GM12875 (cell line): ENCODE results near the gene DCUN1D3.

Source experiments
- H3K4me3 ChIP-seq: one replicate; pipeline ENCODE4 v1.5.1; 2011; ENCODE audit warnings: low read depth, low read length, control low read depth
- CTCF ChIP-seq: IDR thresholded peaks from 2 replicates; pipeline ENCODE4 v1.5.1; 2011; ENCODE audit warnings: low read depth, mild to moderate bottlenecking, control low read depth, inconsistent platforms, low read length, moderate library complexity, borderline replicate concordance; ENCODE audit not compliant: insufficient read depth

The DCUN1D3 gene

GRCh38 chr16:20918486-20919239 is 18.5 kb upstream of the DCUN1D3 start:
- H3K4me3 ChIP-seq = no peak overlapping the region
- TF ChIP-seq CTCF = no peak

- no peak overlapping the region for H3K4me3 ChIP-seq
- no peak for TF ChIP-seq CTCF
These were observed 16.8 kb upstream of the DCUN1D3 start for GRCh38 chr16:20916942-20917341.

GRCh38 chr16:20916289-20916688 is 16.1 kb upstream of the DCUN1D3 start:
- no peak overlapping the region for H3K4me3 ChIP-seq
- TF ChIP-seq CTCF = no peak

GRCh38 chr16:20911361-20911760 is 11.2 kb upstream of the DCUN1D3 start:
- no peak for TF ChIP-seq CTCF
- H3K4me3 ChIP-seq = no peak overlapping the region

GRCh38 chr16:20910781-20911321 is 10.7 kb upstream of the DCUN1D3 start:
- H3K4me3 ChIP-seq = no peak overlapping the region
- no peak for TF ChIP-seq CTCF

GRCh38 chr16:20906341-20907255 is 6.4 kb upstream of the DCUN1D3 start:
- H3K4me3 ChIP-seq = no peak overlapping the region
- TF ChIP-seq CTCF = no peak

- H3K4me3 ChIP-seq = no peak overlapping the region
- no peak for TF ChIP-seq CTCF
These were observed 5.4 kb upstream of the DCUN1D3 start for GRCh38 chr16:20905576-20905975.
